MM.1S (cell line): ENCODE measurements around the gene PRKCZ.

Experiments used
- DNase-seq: peaks from one replicate; pipeline ENCODE4 v3.0.0-alpha.2; 2015
- H2AFZ ChIP-seq: fragments of 300-600 bp; sonication (generic); 2 replicates; pipeline ENCODE4 v1.6.0; 2016; ENCODE audit warnings: antibody characterized with exemption, low read length
- H3F3A ChIP-seq: fragments of 300-600 bp; sonication (generic); 2 replicates; pipeline ENCODE4 v1.6.1; 2016; ENCODE audit warnings: mild to moderate bottlenecking, antibody characterized with exemption, low read length, moderate library complexity, mixed read lengths; ENCODE audit not compliant: insufficient read depth
- H3K27ac ChIP-seq: fragments of 300-600 bp; sonication (generic); 2 replicates; pipeline ENCODE4 v1.5.1; 2016; ENCODE audit warnings: mild to moderate bottlenecking, low read length
- H3K27me3 ChIP-seq: fragments of 300-600 bp; sonication (generic); replicated peaks from 2 replicates; pipeline ENCODE4 v1.6.0; 2016; ENCODE audit warnings: low read length; ENCODE audit not compliant: insufficient read depth
- H3K36me3 ChIP-seq: fragments of 300-600 bp; sonication (generic); replicated peaks from 2 replicates; pipeline ENCODE4 v1.6.1; 2016; ENCODE audit warnings: mild to moderate bottlenecking, low read length, mixed read lengths; ENCODE audit not compliant: insufficient read depth
- H3K4me1 ChIP-seq: fragments of 300-600 bp; sonication (generic); 2 replicates; pipeline ENCODE4 v1.6.1; 2016; ENCODE audit warnings: low read length, mixed read lengths
- H3K4me2 ChIP-seq: fragments of 300-600 bp; sonication (generic); 2 replicates; pipeline ENCODE4 v1.6.0; 2016; ENCODE audit warnings: low read depth, low read length
- H3K4me3 ChIP-seq: fragments of 300-600 bp; sonication (generic); 2 replicates; pipeline ENCODE4 v1.5.1; 2016; ENCODE audit warnings: low read length, mixed read lengths
- H3K79me2 ChIP-seq: fragments of 300-600 bp; sonication (generic); 2 replicates; pipeline ENCODE4 v1.6.1; 2016; ENCODE audit warnings: mixed run types, low read length, mixed read lengths
- H3K9ac ChIP-seq: fragments of 300-600 bp; sonication (generic); 2 replicates; pipeline ENCODE4 v1.6.1; 2016; ENCODE audit warnings: low read length, mixed read lengths
- H3K9me2 ChIP-seq: fragments of 300-600 bp; sonication (generic); replicated peaks from 2 replicates; pipeline ENCODE4 v1.6.1; 2016; ENCODE audit warnings: mild to moderate bottlenecking, low read length, mixed read lengths; ENCODE audit not compliant: insufficient read depth
- H3K9me3 ChIP-seq: fragments of 300-600 bp; sonication (generic); replicated peaks from 2 replicates; pipeline ENCODE4 v1.6.1; 2016; ENCODE audit warnings: mild to moderate bottlenecking, low read length, mixed read lengths; ENCODE audit not compliant: insufficient read depth
- H4K20me1 ChIP-seq: fragments of 300-600 bp; sonication (generic); 2 replicates; pipeline ENCODE4 v1.6.1; 2016; ENCODE audit warnings: mild to moderate bottlenecking, low read length, moderate library complexity, mixed read lengths; ENCODE audit not compliant: insufficient read depth
- CTCF ChIP-seq: fragments of 300-600 bp; sonication (generic); IDR thresholded peaks from 2 replicates; pipeline ENCODE4 v1.5.1; 2016; ENCODE audit warnings: antibody characterized with exemption, low read length, mixed read lengths
- EZH2 ChIP-seq: fragments of 300-600 bp; sonication (generic); optimal IDR thresholded peaks from 2 replicates; pipeline ENCODE3; 2017; ENCODE audit warnings: low read depth, mild to moderate bottlenecking, antibody characterized with exemption, low read length, mixed read lengths
- EZH2phosphoT487 ChIP-seq: fragments of 300-600 bp; sonication (generic); IDR thresholded peaks from 2 replicates; pipeline ENCODE4 v1.6.1; 2018; ENCODE audit warnings: antibody characterized with exemption, low read length

The PRKCZ gene

GRCh38 chr1:2130871-2131289, 80.7 kb downstream of the PRKCZ start:
- Histone ChIP-seq H3K27ac (no peak overlapping the region), H3K4me2 (no peak overlapping the region), H3F3A (no peaks in the 10 kb centered on the region), H3K79me2 (no peaks in the 10 kb centered on the region), H3K9me3 (no peaks in the 10 kb centered on the region), H4K20me1 (no peaks in the 10 kb centered on the region), H2AFZ (no peak overlapping the region), H3K4me1 (no peaks in the 10 kb centered on the region), H3K9me2 (no peaks in the 10 kb centered on the region), H3K36me3 (no peaks in the 10 kb centered on the region), H3K9ac (no peak overlapping the region), H3K4me3 (no peak overlapping the region), H3K27me3 (peaks cover 74% of the 10 kb centered on the region)
- DNase-seq = peak; percentile 11
- TF ChIP-seq CTCF (peak; percentile 30), EZH2phosphoT487 (no peak)

DNA sequence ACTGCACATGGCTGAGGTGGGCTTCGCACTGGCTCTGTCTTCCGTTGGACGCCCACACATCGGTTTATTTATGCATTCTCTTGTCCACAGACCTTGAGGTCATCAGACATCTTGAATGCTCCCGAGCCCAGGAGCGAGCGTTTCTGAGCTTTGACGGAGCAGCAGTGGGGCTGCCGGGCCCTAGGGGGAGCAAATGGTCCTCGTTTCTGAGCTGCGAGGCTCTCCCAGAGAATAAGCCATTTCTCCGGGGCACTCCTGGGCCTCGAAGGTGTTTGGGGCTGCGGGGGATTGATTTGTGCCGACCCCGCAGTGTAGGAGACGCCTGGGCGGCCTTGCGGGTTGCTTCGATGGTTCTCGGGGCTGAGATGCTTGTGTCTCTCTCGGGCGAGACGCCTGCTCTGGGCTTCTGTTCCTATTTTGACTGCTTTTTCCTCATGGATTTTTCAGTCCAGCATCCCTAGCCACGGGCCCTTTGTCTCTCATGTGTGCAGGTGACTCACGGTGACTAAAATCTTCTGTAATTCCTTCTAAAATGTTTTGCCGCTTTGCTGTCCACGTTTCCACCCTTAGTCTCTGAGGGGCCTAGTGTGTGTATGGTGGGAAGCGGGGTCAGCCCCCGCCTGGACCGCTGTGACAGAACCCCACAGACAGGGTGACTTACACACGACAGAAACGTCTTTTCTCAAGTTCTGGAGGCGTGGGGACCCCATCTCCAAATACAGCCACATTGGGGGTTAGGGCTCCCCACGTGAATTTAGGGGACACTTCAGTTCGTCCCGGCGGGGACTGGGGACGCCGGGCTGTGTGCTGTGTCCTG, 82.2 kb downstream of the PRKCZ start:
- H3K4me2 ChIP-seq = peak overlapping the region; percentile 89
- H3K27me3 ChIP-seq = peaks cover 74% of the 10 kb centered on the region
- H3K9me2 ChIP-seq = no peaks in the 10 kb centered on the region
- peak overlapping the region; percentile 23; the same call in 1 of the 2 replicates for H2AFZ ChIP-seq
- TF ChIP-seq EZH2 (no peak), EZH2phosphoT487 (no peak), CTCF (no peak)
- H3K9me3 ChIP-seq = no peaks in the 10 kb centered on the region
- H3K27ac ChIP-seq = no peak overlapping the region
- H4K20me1 ChIP-seq = no peaks in the 10 kb centered on the region
- peak overlapping the region; percentile 51 for H3K4me3 ChIP-seq
- no peaks in the 10 kb centered on the region for H3F3A ChIP-seq
- H3K36me3 ChIP-seq = no peaks in the 10 kb centered on the region
- H3K4me1 ChIP-seq = no peaks in the 10 kb centered on the region
- H3K9ac ChIP-seq = no peak overlapping the region
- H3K79me2 ChIP-seq = no peaks in the 10 kb centered on the region
- no peak for DNase-seq

- H3K9ac ChIP-seq = no peak overlapping the region
These were observed 83.0 kb downstream of the PRKCZ start for GRCh38 chr1:2133039-2133878.

More at GRCh38 chr1:2133039-2133878, 83.0 kb downstream of the PRKCZ start:
- Histone ChIP-seq H3K36me3 (no peaks in the 10 kb centered on the region), H3K9me2 (no peaks in the 10 kb centered on the region), H3K4me2 (peak overlapping the region; percentile 89), H4K20me1 (no peaks in the 10 kb centered on the region), H3K27me3 (peaks cover 74% of the 10 kb centered on the region), H3K9me3 (no peaks in the 10 kb centered on the region), H3K4me3 (peak overlapping the region; percentile 51), H3F3A (no peaks in the 10 kb centered on the region), H2AFZ (peak overlapping the region; percentile 23; the same call in 1 of the 2 replicates), H3K4me1 (no peaks in the 10 kb centered on the region), H3K27ac (no peak overlapping the region), H3K79me2 (no peaks in the 10 kb centered on the region)
- DNase-seq = peak; percentile 95
- TF ChIP-seq EZH2phosphoT487 (no peak), CTCF (no peak), EZH2 (no peak)
